Omental fat pad (tissue), 4 donors: ENCODE measurements around the gene SLC26A11. TPM values are rescaled to one million over a fixed set of nuclear protein-coding genes. Genes with fewer than 3 reads are reported as not detected.
"Not testable (repeated sequence)": the region's sequence is repeated elsewhere in the genome, so short reads cannot be mapped to it uniquely, and the experiment has no call there.

Experiments used
- ATAC-seq: fragments of 150-250 bp; one replicate; pipeline ENCODE4 v1.9.1; 2016; ENCODE audit warnings: mild to moderate bottlenecking, moderate library complexity; ENCODE audit not compliant: low FRiP score
- DNase-seq: peaks from one replicate; pipeline ENCODE4 v3.0.0-alpha.2; 2019; ENCODE audit warnings: low spot score
- total RNA-seq, 4 donors: library from RNA; depleted of rRNA; stranded (reverse); fragments of >200 nt; gene quantifications; one replicate each; pipeline ENCODE4 v1.1.0, GENCODE V29; 2016
- TF ChIP-seq, protein P1 (sequence below), 3 donors: fragments of 450-650 bp; IDR thresholded peaks; one replicate each; pipeline ENCODE4 v1.5.1; 2016 to 2017; ENCODE audit warnings: antibody characterized with exemption in 3 of 3, mild to moderate bottlenecking in 3 of 3, moderate library complexity in 2 of 3

SLC26A11 gene
- total RNA-seq, 4 donors from 2014 or later, result 9.1 to 18.9 (median 11.3) TPM

DNA sequence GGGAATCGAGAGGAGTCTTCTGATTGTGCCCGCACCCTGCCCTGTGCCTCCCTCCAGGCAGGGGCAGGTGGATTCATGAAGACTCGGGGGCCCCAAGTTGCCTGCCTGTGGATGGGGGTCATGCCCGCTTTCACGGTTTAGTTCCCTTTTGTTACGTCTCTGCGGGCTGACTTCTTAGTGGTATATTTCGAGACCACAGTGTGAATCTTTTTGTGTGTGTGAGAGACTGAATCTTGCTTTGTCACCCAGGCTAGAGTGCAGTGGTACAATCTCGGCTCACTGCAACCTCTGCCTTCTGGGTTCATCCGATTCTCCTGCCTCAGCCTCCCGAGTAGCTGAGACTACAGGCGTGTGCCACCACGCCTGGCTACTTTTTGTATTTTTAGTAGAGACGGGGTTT lies 22.3 kb downstream of the SLC26A11 start:
- TF ChIP-seq, protein P1, sequence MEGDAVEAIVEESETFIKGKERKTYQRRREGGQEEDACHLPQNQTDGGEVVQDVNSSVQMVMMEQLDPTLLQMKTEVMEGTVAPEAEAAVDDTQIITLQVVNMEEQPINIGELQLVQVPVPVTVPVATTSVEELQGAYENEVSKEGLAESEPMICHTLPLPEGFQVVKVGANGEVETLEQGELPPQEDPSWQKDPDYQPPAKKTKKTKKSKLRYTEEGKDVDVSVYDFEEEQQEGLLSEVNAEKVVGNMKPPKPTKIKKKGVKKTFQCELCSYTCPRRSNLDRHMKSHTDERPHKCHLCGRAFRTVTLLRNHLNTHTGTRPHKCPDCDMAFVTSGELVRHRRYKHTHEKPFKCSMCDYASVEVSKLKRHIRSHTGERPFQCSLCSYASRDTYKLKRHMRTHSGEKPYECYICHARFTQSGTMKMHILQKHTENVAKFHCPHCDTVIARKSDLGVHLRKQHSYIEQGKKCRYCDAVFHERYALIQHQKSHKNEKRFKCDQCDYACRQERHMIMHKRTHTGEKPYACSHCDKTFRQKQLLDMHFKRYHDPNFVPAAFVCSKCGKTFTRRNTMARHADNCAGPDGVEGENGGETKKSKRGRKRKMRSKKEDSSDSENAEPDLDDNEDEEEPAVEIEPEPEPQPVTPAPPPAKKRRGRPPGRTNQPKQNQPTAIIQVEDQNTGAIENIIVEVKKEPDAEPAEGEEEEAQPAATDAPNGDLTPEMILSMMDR (IDR thresholded peaks at IDR 0.05), result no peak
- no peak for DNase-seq
- ATAC-seq, result no peak

DNA sequence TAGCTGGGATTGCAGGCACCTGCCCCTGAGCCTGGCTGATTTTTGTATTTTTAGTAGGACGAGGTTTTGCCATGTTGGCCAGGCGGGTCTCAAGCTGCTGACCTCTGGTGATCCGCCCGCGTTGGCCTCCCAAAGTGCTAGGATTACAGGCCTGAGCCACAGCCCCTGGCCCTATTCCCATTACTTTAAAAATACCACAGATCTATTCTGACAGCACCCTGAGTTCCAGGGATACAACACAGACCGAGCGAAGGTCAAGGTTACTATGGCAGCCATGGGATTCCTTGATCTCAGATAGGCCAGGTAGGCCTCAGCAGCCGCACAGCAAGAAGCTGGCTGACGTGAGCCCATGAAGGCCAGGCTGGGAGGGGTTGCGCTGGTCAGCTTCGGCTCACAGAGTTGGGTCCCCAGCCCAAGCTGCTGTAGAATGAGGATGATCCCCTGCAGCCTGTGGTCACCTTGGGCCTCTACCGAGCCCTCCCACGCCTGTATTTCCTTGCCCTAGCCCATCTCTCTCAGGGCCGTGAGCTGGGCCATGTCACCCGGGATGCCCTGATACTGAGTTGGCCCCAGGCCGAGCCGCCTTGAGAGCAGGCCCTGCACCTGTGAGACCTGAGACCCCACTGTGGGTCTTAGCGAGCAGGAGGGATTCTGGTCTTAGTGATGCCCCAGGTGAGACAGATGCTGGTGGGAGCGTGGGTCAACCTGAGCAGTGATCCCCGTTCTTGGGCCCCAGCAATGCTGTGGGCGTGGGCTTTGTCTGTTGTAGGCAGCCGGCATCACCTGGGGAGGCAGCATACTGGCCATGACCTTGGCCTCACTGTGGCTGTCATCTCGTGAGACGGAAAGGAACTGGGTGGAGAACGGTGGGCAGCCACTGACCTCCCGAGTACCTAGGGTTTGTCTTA lies 23.6 kb downstream of the SLC26A11 start:
- TF ChIP-seq, protein P1 (IDR thresholded peaks at IDR 0.05), result no peak
- DNase-seq (no peak), ATAC-seq (no peak)

DNA sequence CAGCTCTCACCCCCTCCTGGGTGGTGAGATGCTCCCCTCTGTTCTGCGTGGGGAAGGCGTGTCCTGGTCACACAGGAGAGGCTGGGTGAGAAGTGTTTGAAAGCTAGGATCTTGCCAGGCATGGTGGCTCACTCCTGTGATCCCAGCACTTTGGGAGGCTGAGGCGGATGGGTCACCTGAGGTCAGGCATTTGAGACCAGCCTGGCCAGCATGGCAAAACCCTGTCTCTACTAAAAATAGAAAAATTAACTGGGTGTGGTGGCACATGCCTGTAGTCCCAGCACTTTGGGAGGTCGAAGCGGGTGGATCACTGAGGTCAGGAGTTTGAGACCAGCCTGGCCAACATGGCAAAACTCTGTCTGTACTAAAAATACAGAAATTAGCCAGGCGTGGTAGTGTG lies 24.2 kb downstream of the SLC26A11 start:
- DNase-seq, ATAC-seq: not testable (repeated sequence)

DNA sequence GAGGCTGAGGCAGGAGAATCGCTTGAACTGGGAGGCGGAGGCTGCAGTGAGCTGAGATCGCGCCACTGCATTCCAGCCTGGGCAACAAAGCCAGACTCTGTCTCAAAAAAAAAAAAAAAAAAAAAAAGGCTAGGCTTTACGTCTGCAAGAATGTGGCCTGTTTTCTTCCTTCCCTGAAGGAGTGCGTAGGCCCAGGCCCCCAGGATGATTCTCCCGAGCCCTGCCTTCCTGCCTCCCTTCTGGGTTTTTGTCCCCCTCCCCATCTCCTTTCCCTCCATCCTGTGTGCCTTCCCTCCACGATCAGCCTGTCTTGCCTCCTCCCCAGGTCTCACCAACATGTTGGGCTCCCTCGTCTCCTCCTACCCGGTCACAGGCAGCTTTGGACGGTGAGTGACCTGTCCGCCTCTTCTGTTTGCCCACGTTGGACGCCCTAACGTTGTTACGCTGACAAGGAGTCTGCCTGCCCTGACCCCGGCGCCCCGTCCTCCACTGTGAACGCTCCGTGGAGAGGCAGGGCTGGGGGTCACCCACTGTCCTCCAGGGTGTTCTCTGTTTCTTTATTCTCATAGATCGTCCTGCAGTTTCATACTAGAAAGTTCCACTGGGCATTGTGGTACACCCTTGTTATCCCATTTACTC lies 24.8 kb downstream of the SLC26A11 start:
- ATAC-seq, result no peak
- TF ChIP-seq, protein P1 (IDR thresholded peaks at IDR 0.05), result no peak
- no peak for DNase-seq

DNA sequence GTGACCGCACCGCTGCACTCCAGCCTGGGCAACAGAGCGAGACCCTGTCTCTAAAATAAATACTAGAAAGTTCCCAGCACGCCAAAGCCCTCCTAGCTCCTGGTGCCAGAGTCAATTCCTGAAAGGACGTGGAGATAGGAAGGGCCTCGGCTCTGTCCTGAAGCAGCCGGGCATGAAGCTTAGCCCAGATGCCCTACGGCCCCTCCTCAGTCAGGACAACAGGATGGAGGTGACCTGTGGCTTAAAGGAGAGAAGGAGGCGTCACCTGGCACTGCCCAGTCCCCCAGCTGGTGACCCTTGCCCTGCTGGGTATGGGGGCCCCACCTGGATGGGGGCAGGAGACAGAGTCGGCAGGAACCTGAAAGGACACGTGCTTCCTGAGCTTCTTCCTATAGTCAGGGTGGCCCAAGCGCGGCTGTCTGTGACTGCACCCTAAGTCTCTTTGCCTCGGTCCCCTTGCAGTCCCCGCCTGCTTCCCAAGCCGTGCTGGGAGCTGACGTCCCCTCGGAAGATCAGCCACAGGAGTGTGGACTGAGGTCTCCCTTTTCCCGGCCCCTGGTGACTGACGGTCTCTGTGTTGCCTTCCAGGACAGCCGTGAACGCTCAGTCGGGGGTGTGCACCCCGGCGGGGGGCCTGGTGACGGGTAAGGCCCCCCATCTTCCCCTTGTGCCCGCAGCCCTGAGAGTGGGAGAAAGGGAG lies 25.5 kb downstream of the SLC26A11 start:
- DNase-seq, result no peak
- no peak for ATAC-seq
- TF ChIP-seq, protein P1 (IDR thresholded peaks at IDR 0.05), result no peak

DNA sequence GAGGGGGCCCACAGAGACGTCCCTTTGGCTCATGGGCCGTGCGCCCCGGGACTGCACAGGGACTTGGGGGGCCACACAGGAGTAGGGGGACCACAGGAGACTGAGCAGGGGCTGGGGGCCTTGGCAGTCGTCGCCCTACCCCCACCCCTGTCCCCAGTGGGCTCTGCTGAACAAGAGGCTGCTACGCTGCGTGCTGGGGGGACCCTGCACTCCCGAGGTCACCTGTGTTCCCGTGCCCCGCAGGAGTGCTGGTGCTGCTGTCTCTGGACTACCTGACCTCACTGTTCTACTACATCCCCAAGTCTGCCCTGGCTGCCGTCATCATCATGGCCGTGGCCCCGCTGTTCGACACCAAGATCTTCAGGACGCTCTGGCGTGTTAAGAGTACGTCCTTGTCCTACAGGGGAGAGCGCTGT lies 26.0 kb downstream of the SLC26A11 start:
- TF ChIP-seq, protein P1 (IDR thresholded peaks at IDR 0.05), result no peak
- ATAC-seq (no peak), DNase-seq (no peak)

DNA sequence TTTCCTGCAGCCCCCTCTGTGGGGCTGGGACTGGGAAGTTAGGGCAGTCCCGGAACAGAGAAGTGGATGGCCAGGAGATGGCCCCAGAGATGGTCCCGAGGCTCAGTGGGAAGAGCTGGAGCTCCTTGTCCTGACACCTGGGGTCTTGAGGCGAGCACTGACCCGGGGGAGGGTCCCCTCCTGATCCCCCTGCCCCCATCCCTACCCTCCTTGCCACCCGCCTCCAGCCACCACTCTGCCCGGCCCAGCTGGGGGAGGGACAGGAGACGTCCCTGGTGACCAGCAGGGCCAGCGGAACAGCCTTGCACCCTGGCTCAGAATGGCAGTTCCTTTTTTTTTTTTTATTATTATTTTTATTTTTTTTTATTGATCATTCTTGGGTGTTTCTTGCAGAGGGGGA lies 26.5 kb downstream of the SLC26A11 start:
- TF ChIP-seq, protein P1 (IDR thresholded peaks at IDR 0.05), result no peak
- DNase-seq, result no peak
- ATAC-seq, result no peak
